Central memory CD4-positive, alpha-beta T cell (primary cell): Measurements from ENCODE around the gene GKN2.

Experiments used
- DNase-seq: peaks from one replicate; pipeline ENCODE4 v3.0.0; 2022
- total RNA-seq, 3 experiments: gene quantifications; one replicate each; lab custom pipeline; 2026; lab: John Stamatoyannopoulos, UW

GKN2 gene
- total RNA-seq: 0 to 0.04 (median 0) reads per million in 3 experiments

- DNase-seq: no peak
Observed at GRCh38 chr2:68952887-68953521, at the start of gene GKN2. GKN2 (minus strand) TSS chr2:68952893; CDS start chr2:68952861, 32 bp downstream.

- no peak for DNase-seq
Observed at GRCh38 chr2:69001879-69002278, 49.2 kb upstream of the GKN2 start.

- no peak for DNase-seq
Observed at GRCh38 chr2:68997401-68997800, 44.7 kb upstream of the GKN2 start.

GRCh38 chr2:68995916-68996315, 43.2 kb upstream of the GKN2 start:
- DNase-seq: no peak

- no peak for DNase-seq
Observed at GRCh38 chr2:68994864-68995263, 42.2 kb upstream of the GKN2 start.

GRCh38 chr2:68993660-68994059, 41.0 kb upstream of the GKN2 start:
- no peak for DNase-seq

GRCh38 chr2:68992933-68993332, 40.2 kb upstream of the GKN2 start:
- DNase-seq: no peak

GRCh38 chr2:68992341-68992740, 39.6 kb upstream of the GKN2 start:
- DNase-seq: no peak

- DNase-seq: no peak
Observed at GRCh38 chr2:68989035-68989434, 36.3 kb upstream of the GKN2 start.

- no peak for DNase-seq
Observed at GRCh38 chr2:68987021-68987503, 34.4 kb upstream of the GKN2 start.

GRCh38 chr2:68980956-68981355, 28.3 kb upstream of the GKN2 start:
- no peak for DNase-seq

GRCh38 chr2:68978098-68978497, 25.4 kb upstream of the GKN2 start:
- DNase-seq: no peak

GRCh38 chr2:68977453-68977852, 24.8 kb upstream of the GKN2 start:
- no peak for DNase-seq

- DNase-seq: no peak
Observed at GRCh38 chr2:68975844-68976243, 23.2 kb upstream of the GKN2 start.

GRCh38 chr2:68974946-68975665, 22.4 kb upstream of the GKN2 start:
- no peak for DNase-seq

- no peak for DNase-seq
Observed at GRCh38 chr2:68974251-68974650, 21.6 kb upstream of the GKN2 start, which contains the start of gene GKN1. GKN1 (plus strand) TSS chr2:68974636; CDS start chr2:68974678, 42 bp downstream.

- DNase-seq: no peak
Observed at GRCh38 chr2:68971591-68972231, 19.0 kb upstream of the GKN2 start.

- DNase-seq: no peak
Observed at GRCh38 chr2:68970566-68971265, 18.0 kb upstream of the GKN2 start.

- no peak for DNase-seq
Observed at GRCh38 chr2:68969736-68970490, 17.2 kb upstream of the GKN2 start.

- no peak for DNase-seq
Observed at GRCh38 chr2:68968221-68968620, 15.5 kb upstream of the GKN2 start.

GRCh38 chr2:68964282-68964681, 11.6 kb upstream of the GKN2 start:
- no peak for DNase-seq

GRCh38 chr2:68961380-68961779, 8.7 kb upstream of the GKN2 start:
- no peak for DNase-seq
